Peyer's patch (tissue), 4 donors: Measurements from ENCODE around the gene TEC.

Experiments used
- CTCF ChIP-seq, 6 experiments: fragments of 450-650 bp in 4 of 6; fragments of 200-600 bp in 2 of 6; sonication (generic) in 1 of 6; IDR thresholded peaks; one replicate each; pipeline ENCODE4 v1.5.1; 2017 to 2019; ENCODE audit warnings: antibody characterized with exemption in 6 of 6, mild to moderate bottlenecking in 3 of 6, moderate library complexity in 1 of 6
- POLR2A ChIP-seq, 2 donors: fragments of 450-650 bp; IDR thresholded peaks; one replicate each; pipeline ENCODE4 v1.5.1; 2017; ENCODE audit warnings: antibody characterized with exemption in 2 of 2, mild to moderate bottlenecking in 2 of 2, moderate library complexity in 2 of 2

- TF ChIP-seq CTCF (IDR thresholded peaks at IDR 0.05) (no peak), POLR2A (IDR thresholded peaks at IDR 0.05) (no peak)
Observed at GRCh38 chr4:48241731-48242130, 27.9 kb downstream of the TEC start.
